ENCODE measurements around the gene SAMD5.

GRCh38 chr6:147463651-147464050, 44.8 kb upstream of the SAMD5 start:
- TF ChIP-seq, protein P1, sequence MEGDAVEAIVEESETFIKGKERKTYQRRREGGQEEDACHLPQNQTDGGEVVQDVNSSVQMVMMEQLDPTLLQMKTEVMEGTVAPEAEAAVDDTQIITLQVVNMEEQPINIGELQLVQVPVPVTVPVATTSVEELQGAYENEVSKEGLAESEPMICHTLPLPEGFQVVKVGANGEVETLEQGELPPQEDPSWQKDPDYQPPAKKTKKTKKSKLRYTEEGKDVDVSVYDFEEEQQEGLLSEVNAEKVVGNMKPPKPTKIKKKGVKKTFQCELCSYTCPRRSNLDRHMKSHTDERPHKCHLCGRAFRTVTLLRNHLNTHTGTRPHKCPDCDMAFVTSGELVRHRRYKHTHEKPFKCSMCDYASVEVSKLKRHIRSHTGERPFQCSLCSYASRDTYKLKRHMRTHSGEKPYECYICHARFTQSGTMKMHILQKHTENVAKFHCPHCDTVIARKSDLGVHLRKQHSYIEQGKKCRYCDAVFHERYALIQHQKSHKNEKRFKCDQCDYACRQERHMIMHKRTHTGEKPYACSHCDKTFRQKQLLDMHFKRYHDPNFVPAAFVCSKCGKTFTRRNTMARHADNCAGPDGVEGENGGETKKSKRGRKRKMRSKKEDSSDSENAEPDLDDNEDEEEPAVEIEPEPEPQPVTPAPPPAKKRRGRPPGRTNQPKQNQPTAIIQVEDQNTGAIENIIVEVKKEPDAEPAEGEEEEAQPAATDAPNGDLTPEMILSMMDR (IDR thresholded peaks at IDR 0.05): no peak
- TF ChIP-seq POLR2AphosphoS5 (IDR thresholded peaks at IDR 0.05) (no peak), POLR2A (IDR thresholded peaks at IDR 0.05) (no peak)
